Measurements from ENCODE around the gene BPTF.

GRCh38 chr17:67818110-67819002 lies 6.9 kb upstream of the BPTF start:
- TF ChIP-seq GATA2 (IDR thresholded peaks at IDR 0.05; ENCODE audit: low read depth, low read length) (no peak), GATA3 (IDR thresholded peaks at IDR 0.05; ENCODE audit: low read depth, low read length) (no peak)
